ENCODE results near the gene PDLIM7. TPM values are rescaled to one million over a fixed set of nuclear protein-coding genes. Genes with fewer than 3 reads are reported as not detected.

PDLIM7 gene
- polyA plus RNA-seq, 1 donor (not counting 4 experiments of a cell fraction or from before 2014, with no cell fraction given) = 48.5 TPM

DNA sequence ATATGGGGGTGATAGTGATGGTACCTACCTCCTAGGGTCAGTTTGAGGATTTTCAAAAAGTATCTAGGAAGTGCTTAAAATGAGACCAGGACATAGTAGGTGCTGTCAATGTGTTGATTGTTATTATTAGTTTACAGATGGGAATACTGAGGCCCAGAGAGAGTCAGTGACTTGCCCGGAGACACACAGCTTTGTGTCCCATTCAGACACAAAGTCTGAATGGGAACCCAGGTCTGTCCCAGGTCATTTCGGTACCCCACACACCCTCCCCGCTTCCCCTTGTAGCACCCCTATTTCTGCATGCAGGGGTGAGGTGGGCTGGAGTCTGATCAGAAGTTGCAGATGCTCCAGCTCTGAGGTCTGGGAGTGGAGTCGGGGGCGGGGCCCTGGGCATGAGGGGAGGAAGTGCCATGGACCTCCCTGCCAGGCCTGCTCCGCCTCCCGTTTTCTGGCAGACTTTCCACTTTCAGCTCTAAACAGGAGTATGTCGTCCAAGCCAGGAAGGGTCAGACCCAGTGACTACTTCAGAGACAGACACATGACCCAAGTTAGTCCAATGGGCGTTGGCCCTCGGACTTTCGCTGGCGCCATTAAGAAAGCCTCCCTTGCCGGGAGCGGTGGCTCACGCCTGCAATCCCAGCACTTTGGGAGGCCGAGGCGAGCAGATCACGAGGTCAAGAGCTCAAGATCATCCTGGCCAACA is 20.7 kb downstream of the PDLIM7 start:
- no peaks in the 10 kb centered on the region for H3K9me3 ChIP-seq (ENCODE audit: control insufficient read depth, low read depth, low read length)
- peaks cover 17% of the 10 kb centered on the region for H3K4me1 ChIP-seq (ENCODE audit: control insufficient read depth, extremely low read depth, insufficient read depth, low read length)
- TF ChIP-seq, protein P1, sequence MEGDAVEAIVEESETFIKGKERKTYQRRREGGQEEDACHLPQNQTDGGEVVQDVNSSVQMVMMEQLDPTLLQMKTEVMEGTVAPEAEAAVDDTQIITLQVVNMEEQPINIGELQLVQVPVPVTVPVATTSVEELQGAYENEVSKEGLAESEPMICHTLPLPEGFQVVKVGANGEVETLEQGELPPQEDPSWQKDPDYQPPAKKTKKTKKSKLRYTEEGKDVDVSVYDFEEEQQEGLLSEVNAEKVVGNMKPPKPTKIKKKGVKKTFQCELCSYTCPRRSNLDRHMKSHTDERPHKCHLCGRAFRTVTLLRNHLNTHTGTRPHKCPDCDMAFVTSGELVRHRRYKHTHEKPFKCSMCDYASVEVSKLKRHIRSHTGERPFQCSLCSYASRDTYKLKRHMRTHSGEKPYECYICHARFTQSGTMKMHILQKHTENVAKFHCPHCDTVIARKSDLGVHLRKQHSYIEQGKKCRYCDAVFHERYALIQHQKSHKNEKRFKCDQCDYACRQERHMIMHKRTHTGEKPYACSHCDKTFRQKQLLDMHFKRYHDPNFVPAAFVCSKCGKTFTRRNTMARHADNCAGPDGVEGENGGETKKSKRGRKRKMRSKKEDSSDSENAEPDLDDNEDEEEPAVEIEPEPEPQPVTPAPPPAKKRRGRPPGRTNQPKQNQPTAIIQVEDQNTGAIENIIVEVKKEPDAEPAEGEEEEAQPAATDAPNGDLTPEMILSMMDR (optimal IDR thresholded peaks at IDR 0.05 in 1 of 3, IDR thresholded peaks at IDR 0.05 in 1 of 3, conservative IDR thresholded peaks at IDR 0.05 in 1 of 3; ENCODE audit: extremely low read depth in 1 of 3, insufficient read depth in 2 of 3, low read length in 3 of 3) = no peak
- TF ChIP-seq EZH2 (IDR thresholded peaks at IDR 0.05; ENCODE audit: low read length) = no peak
- DNase-seq (ENCODE audit: low read depth, low spot score) (no peak), FAIRE-seq (no peak)
- dilution Hi-C loops (cut with MboI; ENCODE audit: extremely low pct_ligation_motif_present, low sequenced_read_pairs) = no loop called here
- H3K9ac ChIP-seq (ENCODE audit: control insufficient read depth, extremely low read depth, insufficient read depth, low read length) = no peak overlapping the region
- no peak overlapping the region for H2AFZ ChIP-seq (ENCODE audit: control insufficient read depth, low read length)
- H3K4me3 ChIP-seq (ENCODE audit: control insufficient read depth in 2 of 3, extremely low read depth in 1 of 3, insufficient read depth in 2 of 3, low read depth in 1 of 3, low read length in 3 of 3) = no peak overlapping the region
- no peak overlapping the region for H3K4me2 ChIP-seq (ENCODE audit: control insufficient read depth, extremely low read depth, insufficient read depth, low read depth, low read length)
- H3K27ac ChIP-seq (ENCODE audit: control insufficient read depth, insufficient read depth, low read length) = no peak overlapping the region
- H4K20me1 ChIP-seq (ENCODE audit: control insufficient read depth, extremely low read depth, insufficient read depth, low read length) = no peaks in the 10 kb centered on the region
- peaks cover 6% of the 10 kb centered on the region for H3K79me2 ChIP-seq (ENCODE audit: control insufficient read depth, insufficient read depth, low read length)
- peaks cover 3 to 4% of the 10 kb centered on the region in 2 experiments for H3K36me3 ChIP-seq (ENCODE audit: control insufficient read depth in 2 of 2, extremely low read depth in 1 of 2, insufficient read depth in 2 of 2, low read length in 2 of 2)
- H3K27me3 ChIP-seq (ENCODE audit: control insufficient read depth, extremely low read depth, insufficient read depth, low read length) = no peaks in the 10 kb centered on the region
- no peaks in the 10 kb centered on the region for H3K9me1 ChIP-seq (ENCODE audit: control insufficient read depth, extremely low read depth, insufficient read depth, low read length)

DNA sequence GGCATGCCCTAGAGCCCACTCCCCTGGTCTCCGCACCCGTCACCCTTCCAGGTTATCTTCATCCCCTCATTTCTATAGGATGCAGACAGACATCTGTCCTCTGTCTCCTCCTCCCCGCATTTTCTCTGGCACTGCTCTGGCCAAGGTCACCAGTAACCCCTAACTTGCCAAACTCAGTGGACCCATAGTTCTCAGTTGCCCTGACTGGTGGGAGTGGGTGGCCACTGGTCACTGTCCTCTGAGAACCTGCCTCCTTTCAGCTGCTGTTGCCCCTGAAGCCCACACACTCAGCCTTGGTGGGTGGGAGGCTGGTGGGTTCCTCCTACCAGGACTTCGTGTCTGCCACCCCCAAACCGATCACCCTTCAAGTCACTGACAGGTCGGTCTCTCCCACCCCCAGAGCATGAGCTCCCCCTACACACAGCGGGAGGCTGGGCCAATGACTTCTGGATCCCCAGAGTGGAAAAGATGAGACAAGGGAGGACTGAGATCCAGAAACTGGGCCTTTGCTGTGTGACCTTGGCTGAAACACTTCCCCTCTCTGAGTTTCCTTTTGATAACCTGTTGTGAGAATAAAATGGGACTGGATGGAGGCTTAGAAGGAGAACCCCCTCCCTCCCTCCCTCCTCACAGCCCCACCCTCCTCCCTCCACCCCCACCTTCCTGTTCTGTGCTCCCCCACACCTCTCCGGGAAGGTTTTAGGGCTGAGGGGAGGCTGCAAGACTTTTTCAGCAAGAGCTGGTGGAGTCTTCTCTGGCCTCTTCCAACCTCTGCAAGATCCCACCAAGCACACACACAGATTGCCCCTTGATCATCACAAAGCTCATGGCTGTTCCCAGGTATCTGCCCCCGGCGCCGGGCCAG is 21.6 kb downstream of the PDLIM7 start:
- peaks cover 10% of the 10 kb centered on the region for H3K79me2 ChIP-seq (ENCODE audit: control insufficient read depth, insufficient read depth, low read length)
- DNase-seq (ENCODE audit: low read depth, low spot score) (no peak), FAIRE-seq (no peak)
- no peak overlapping the region for H2AFZ ChIP-seq (ENCODE audit: control insufficient read depth, low read length)
- H3K9me1 ChIP-seq (ENCODE audit: control insufficient read depth, extremely low read depth, insufficient read depth, low read length) = no peaks in the 10 kb centered on the region
- dilution Hi-C loops (cut with MboI; ENCODE audit: extremely low pct_ligation_motif_present, low sequenced_read_pairs) = no loop called here
- H3K9me3 ChIP-seq (ENCODE audit: control insufficient read depth, low read depth, low read length) = no peaks in the 10 kb centered on the region
- H3K27ac ChIP-seq (ENCODE audit: control insufficient read depth, insufficient read depth, low read length) = no peak overlapping the region
- H3K4me2 ChIP-seq (ENCODE audit: control insufficient read depth, extremely low read depth, insufficient read depth, low read depth, low read length) = no peak overlapping the region
- H3K4me3 ChIP-seq (ENCODE audit: control insufficient read depth in 2 of 3, extremely low read depth in 1 of 3, insufficient read depth in 2 of 3, low read depth in 1 of 3, low read length in 3 of 3) = no peak overlapping the region
- H4K20me1 ChIP-seq (ENCODE audit: control insufficient read depth, extremely low read depth, insufficient read depth, low read length) = no peaks in the 10 kb centered on the region
- H3K9ac ChIP-seq (ENCODE audit: control insufficient read depth, extremely low read depth, insufficient read depth, low read length) = no peak overlapping the region
- peaks cover 25% of the 10 kb centered on the region for H3K4me1 ChIP-seq (ENCODE audit: control insufficient read depth, extremely low read depth, insufficient read depth, low read length)
- H3K36me3 ChIP-seq (ENCODE audit: control insufficient read depth in 2 of 2, extremely low read depth in 1 of 2, insufficient read depth in 2 of 2, low read length in 2 of 2) = peaks cover 0 to 2% of the 10 kb centered on the region in 2 experiments
- no peaks in the 10 kb centered on the region for H3K27me3 ChIP-seq (ENCODE audit: control insufficient read depth, extremely low read depth, insufficient read depth, low read length)
- no peak for TF ChIP-seq EZH2 (IDR thresholded peaks at IDR 0.05; ENCODE audit: low read length)
- TF ChIP-seq, protein P1 (optimal IDR thresholded peaks at IDR 0.05 in 1 of 3, IDR thresholded peaks at IDR 0.05 in 1 of 3, conservative IDR thresholded peaks at IDR 0.05 in 1 of 3; ENCODE audit: extremely low read depth in 1 of 3, insufficient read depth in 2 of 3, low read length in 3 of 3) = no peak
